Natural killer cell (primary cell): Measurements from ENCODE around the gene RAB3D. TPM values are rescaled to one million over a fixed set of nuclear protein-coding genes. Genes with fewer than 3 reads are reported as not detected.
"Not testable (repeated sequence)": the region's sequence is repeated elsewhere in the genome, so short reads cannot be mapped to it uniquely, and the experiment has no call there.

Experiments used
- ATAC-seq, 3 donors: fragments of 150-1000 bp in 2 of 3; fragments of 200-7000 bp in 1 of 3; cut with Tn5 transposase; 1 replicate in 1 of 3; 2 replicates in 2 of 3; pipeline ENCODE4 v1.10.0; 2021; ENCODE audit warnings: mild to moderate bottlenecking in 2 of 3, moderate library complexity in 2 of 3
- DNase-seq, 2 donors: peaks; one replicate each; pipeline versions ENCODE4 v3.0.0 to v3.0.0-alpha.2; 2013 to 2021; ENCODE audit warnings: mixed read lengths in 1 of 2
- H3K27ac ChIP-seq: one replicate; pipeline ENCODE4 v1.5.1; 2013; ENCODE audit warnings: mild to moderate bottlenecking, low read length
- H3K27me3 ChIP-seq: one replicate; pipeline ENCODE4 v1.6.1; 2013; ENCODE audit warnings: low read length; ENCODE audit not compliant: control insufficient read depth, insufficient read depth
- H3K36me3 ChIP-seq: one replicate; pipeline ENCODE4 v1.6.1; 2013; ENCODE audit warnings: low read length; ENCODE audit not compliant: control insufficient read depth, insufficient read depth
- H3K4me1 ChIP-seq: one replicate; pipeline ENCODE4 v1.6.1; 2013; ENCODE audit warnings: low read length; ENCODE audit not compliant: control insufficient read depth, insufficient read depth
- H3K4me3 ChIP-seq: one replicate; pipeline ENCODE4 v1.5.1; 2013; ENCODE audit warnings: low read length
- H3K9me3 ChIP-seq: one replicate; pipeline ENCODE4 v1.6.1; 2013; ENCODE audit warnings: low read length; ENCODE audit not compliant: control insufficient read depth, insufficient read depth
- H3K27ac Mint-ChIP-seq, 2 donors: one replicate each; pipeline ENCODE4 v1.8.0; 2022; ENCODE audit warnings: mild to moderate bottlenecking in 2 of 2, mixed read lengths in 2 of 2, moderate library complexity in 1 of 2
- H3K27me3 Mint-ChIP-seq, 2 donors: one replicate each; pipeline ENCODE4 v1.8.0; 2022; ENCODE audit warnings: low read depth in 2 of 2, mixed read lengths in 2 of 2
- H3K36me3 Mint-ChIP-seq: one replicate; pipeline ENCODE4 v1.8.0; 2022; ENCODE audit warnings: mixed read lengths
- H3K4me1 Mint-ChIP-seq, 2 donors: one replicate each; pipeline ENCODE4 v1.8.0; 2022; ENCODE audit warnings: mixed read lengths in 2 of 2
- H3K4me3 Mint-ChIP-seq: one replicate; pipeline ENCODE4 v1.8.0; 2022; ENCODE audit warnings: mild to moderate bottlenecking, moderate library complexity, mixed read lengths
- H3K9me3 Mint-ChIP-seq, 2 donors: one replicate each; pipeline ENCODE4 v1.8.0; 2022; ENCODE audit warnings: mixed read lengths in 2 of 2
- WGBS: methylation state at CpG from one replicate; pipeline ENCODE4 v1.1.7; 2013; ENCODE audit warnings: missing lambda C conversion rate; ENCODE audit not compliant: insufficient coverage; 5-methylcytosine and 5-hydroxymethylcytosine counted together
- intact Hi-C: fragments of 100-400 bp; cut with micrococcal nuclease; formaldehyde crosslinking; loops from one replicate; pipeline ENCODE4 v1.14.2; 2022
- total RNA-seq, 4 donors: library from RNA; stranded (reverse); fragments of 120-200 nt in 1 of 4; gene quantifications; one replicate each; pipeline versions ENCODE4 v1.2.3 to v1.2.4, GENCODE V29; 2013 to 2022
- TF ChIP-seq, protein P1 (sequence below): fragments of 200-600 bp; IDR thresholded peaks from one replicate; pipeline ENCODE4 v1.8.0; 2022; ENCODE audit warnings: antibody characterized with exemption

The RAB3D gene
- total RNA-seq, 3 donors from 2014 or later (not counting 1 experiment from before 2014, with no cell fraction given), result 14.3 to 20.0 (median 15.7) TPM

DNA sequence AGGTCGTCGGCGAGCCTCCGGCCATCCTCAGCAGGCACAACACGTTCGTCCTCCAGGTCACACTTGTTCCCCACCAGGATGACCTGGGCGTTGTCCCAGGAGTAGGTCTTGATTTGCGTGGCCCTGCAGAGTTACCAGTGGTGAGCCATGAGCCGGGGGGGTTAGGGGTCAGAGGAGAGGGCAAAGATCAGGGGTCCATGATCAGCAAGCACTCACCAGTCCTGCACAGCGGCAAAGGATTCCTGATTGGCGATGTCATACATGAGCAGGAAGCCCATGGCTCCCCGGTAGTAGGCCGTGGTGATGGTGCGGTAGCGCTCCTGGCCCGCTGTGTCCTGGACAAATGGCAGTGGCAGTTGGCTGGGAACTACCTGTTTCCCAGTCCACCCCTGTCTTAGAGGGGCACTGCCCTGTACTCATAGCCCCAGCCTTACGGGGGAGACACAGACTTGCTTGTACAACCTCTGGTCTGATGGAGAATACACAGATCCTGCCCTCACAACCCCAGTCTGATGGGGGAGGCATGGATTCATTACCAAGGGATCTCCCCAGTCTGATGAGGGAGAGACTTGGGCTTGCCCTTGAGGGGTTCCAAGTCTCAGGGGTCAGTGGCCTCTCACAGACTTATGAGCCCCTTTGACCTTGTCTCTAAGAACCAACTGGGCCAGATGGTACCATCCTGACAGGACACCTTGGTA, 3.9 kb downstream of the RAB3D start:
- TF ChIP-seq, protein P1, sequence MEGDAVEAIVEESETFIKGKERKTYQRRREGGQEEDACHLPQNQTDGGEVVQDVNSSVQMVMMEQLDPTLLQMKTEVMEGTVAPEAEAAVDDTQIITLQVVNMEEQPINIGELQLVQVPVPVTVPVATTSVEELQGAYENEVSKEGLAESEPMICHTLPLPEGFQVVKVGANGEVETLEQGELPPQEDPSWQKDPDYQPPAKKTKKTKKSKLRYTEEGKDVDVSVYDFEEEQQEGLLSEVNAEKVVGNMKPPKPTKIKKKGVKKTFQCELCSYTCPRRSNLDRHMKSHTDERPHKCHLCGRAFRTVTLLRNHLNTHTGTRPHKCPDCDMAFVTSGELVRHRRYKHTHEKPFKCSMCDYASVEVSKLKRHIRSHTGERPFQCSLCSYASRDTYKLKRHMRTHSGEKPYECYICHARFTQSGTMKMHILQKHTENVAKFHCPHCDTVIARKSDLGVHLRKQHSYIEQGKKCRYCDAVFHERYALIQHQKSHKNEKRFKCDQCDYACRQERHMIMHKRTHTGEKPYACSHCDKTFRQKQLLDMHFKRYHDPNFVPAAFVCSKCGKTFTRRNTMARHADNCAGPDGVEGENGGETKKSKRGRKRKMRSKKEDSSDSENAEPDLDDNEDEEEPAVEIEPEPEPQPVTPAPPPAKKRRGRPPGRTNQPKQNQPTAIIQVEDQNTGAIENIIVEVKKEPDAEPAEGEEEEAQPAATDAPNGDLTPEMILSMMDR, result no peak

DNA sequence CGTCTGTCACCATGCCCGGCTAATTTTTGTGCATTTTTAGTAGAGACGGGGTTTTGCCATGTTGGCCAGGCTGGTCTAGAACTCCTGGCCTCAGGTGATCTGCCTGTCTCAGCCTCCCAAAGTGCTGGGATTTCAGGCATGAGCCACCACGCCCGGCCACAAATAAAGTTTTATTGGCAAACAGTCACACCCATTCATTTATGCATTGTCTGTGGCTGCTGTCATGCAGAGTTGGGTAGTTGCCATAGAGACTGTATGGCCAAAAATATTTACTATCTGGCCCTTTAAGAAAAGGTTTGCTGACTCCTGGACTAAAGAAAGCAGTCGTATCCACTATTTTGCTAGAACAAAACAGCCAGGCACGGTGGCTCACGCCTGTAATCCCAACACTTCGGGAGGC, 5.6 kb downstream of the RAB3D start:
- H3K9me3 Mint-ChIP-seq, H3K27ac ChIP-seq, H3K27ac Mint-ChIP-seq, H3K9me3 ChIP-seq, ATAC-seq, H3K4me3 ChIP-seq, H3K27me3 Mint-ChIP-seq, H3K27me3 ChIP-seq, DNase-seq, H3K4me3 Mint-ChIP-seq, intact Hi-C loops, H3K36me3 ChIP-seq, H3K36me3 Mint-ChIP-seq: not testable (repeated sequence)
- peaks cover 20% of the 10 kb centered on the region for H3K4me1 ChIP-seq
- WGBS, result 95% methylated on average over 9 of the region's 9 CpGs
- peaks cover 15 to 18% of the 10 kb centered on the region in 2 donors for H3K4me1 Mint-ChIP-seq

More for the DNA sequence above, 3.9 kb downstream of the RAB3D start:
- Mint-ChIP-seq H3K27ac (no peak overlapping the region), H3K9me3 (no peaks in the 10 kb centered on the region), H3K4me1 (peaks cover 18 to 30% of the 10 kb centered on the region in 2 donors), H3K27me3 (no peaks in the 10 kb centered on the region), H3K36me3 (no peaks in the 10 kb centered on the region), H3K4me3 (no peak overlapping the region)
- H3K4me1 ChIP-seq, result peaks cover 33% of the 10 kb centered on the region
- intact Hi-C loops, result no loop called here
- H3K27me3 ChIP-seq, result no peaks in the 10 kb centered on the region
- ATAC-seq (no peak), DNase-seq (no peak)
- H3K9me3 ChIP-seq, result no peaks in the 10 kb centered on the region
- no peak overlapping the region for H3K27ac ChIP-seq
- no peak overlapping the region for H3K4me3 ChIP-seq
- WGBS, result 97% methylated on average over 17 of the region's 17 CpGs
- H3K36me3 ChIP-seq, result no peaks in the 10 kb centered on the region

DNA sequence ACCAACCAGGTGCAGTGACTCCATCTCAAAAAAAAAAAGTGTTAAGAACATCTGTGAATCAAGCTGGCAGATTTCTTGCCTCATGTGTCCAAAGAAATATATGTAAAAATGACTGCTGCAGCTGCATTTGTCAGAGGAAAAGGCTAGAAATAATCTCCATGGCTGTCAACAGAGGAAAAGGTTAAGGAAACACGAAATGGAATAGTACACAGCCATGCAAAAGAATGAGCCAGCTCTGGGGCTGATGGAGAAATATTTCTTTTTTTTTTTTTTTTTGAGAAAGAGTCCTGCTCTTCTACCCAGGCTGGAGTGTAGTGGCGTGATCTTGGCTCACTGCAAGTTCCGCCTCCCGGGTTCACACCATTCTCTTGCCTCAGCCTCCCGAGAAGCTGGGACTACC, 6.6 kb downstream of the RAB3D start:
- H3K4me1 Mint-ChIP-seq, result peaks cover 8% of the 10 kb centered on the region in 2 donors
- no peaks in the 10 kb centered on the region for H3K27me3 ChIP-seq
- no peaks in the 10 kb centered on the region for H3K36me3 Mint-ChIP-seq
- intact Hi-C loops, result no loop called here
- H3K4me1 ChIP-seq, result peaks cover 10% of the 10 kb centered on the region
- TF ChIP-seq, protein P1, result no peak
- ATAC-seq (no peak), DNase-seq (no peak)
- no peaks in the 10 kb centered on the region for H3K9me3 Mint-ChIP-seq
- H3K36me3 ChIP-seq, result no peaks in the 10 kb centered on the region
- no peak overlapping the region for H3K27ac ChIP-seq
- H3K9me3 ChIP-seq, result no peaks in the 10 kb centered on the region
- no peak overlapping the region for H3K4me3 ChIP-seq
- H3K27me3 Mint-ChIP-seq, result no peaks in the 10 kb centered on the region
- H3K4me3 Mint-ChIP-seq, result no peak overlapping the region
- H3K27ac Mint-ChIP-seq, result no peak overlapping the region
- WGBS, result 94% methylated on average over 5 of the region's 5 CpGs

DNA sequence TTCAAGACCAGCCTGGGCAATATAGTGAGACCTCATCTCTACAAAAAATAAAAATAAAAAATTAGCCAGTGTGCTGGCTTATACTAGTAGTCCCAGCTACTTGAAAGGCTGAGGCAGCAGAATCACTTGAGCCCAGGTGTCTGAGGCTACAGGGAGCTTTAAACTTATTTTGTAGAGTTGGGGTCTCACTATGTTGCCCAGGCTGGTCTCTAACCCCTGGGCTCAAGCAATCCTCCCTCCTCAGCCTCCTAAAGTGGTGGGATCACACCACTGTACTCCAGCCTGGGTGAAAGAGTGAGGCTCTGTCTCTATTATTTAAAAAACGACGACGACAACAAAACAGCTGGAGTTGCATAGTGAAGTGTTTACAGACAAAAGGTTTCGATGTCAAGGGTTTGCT, 8.0 kb downstream of the RAB3D start:
- H3K4me3 Mint-ChIP-seq, result no peak overlapping the region
- H3K4me1 ChIP-seq, result no peaks in the 10 kb centered on the region
- H3K27me3 Mint-ChIP-seq, result no peaks in the 10 kb centered on the region
- no peak overlapping the region for H3K4me3 ChIP-seq
- H3K36me3 Mint-ChIP-seq, result no peaks in the 10 kb centered on the region
- DNase-seq, result no peak
- H3K27me3 ChIP-seq, result no peaks in the 10 kb centered on the region
- TF ChIP-seq, protein P1, result no peak
- no peaks in the 10 kb centered on the region for H3K9me3 Mint-ChIP-seq
- ATAC-seq, result no peak
- no peaks in the 10 kb centered on the region for H3K4me1 Mint-ChIP-seq
- H3K27ac ChIP-seq, result no peak overlapping the region
- no peaks in the 10 kb centered on the region for H3K36me3 ChIP-seq
- WGBS, result 96% methylated on average over 4 of the region's 4 CpGs
- no peaks in the 10 kb centered on the region for H3K9me3 ChIP-seq
- H3K27ac Mint-ChIP-seq, result no peak overlapping the region
- intact Hi-C loops, result no loop called here
